GM18873 (cell line): ENCODE data around the gene MARK4.

Experiments
- ATAC-seq: cut with Tn5 transposase; IDR thresholded peaks from one replicate; pipeline ENCODE4 v1.9.1; 2021; ENCODE audit warnings: mild to moderate bottlenecking, moderate library complexity, moderate number of reproducible peaks; ENCODE audit not compliant: unreplicated experiment, low FRiP score

MARK4 gene

GRCh38 chr19:45238556-45238955, 12.5 kb upstream of the MARK4 start:
- no peak for ATAC-seq

GRCh38 chr19:45243144-45243732, 7.8 kb upstream of the MARK4 start:
- no peak for ATAC-seq

- ATAC-seq: no peak
Measured at GRCh38 chr19:45244133-45244794, 6.8 kb upstream of the MARK4 start.

- no peak for ATAC-seq
Measured at GRCh38 chr19:45245334-45245787, 5.7 kb upstream of the MARK4 start, which contains the start of gene EXOC3L2. Gene EXOC3L2, minus strand, starts transcription at chr19:45245407. Its CDS starts 6,362 bp downstream, at chr19:45239045.

GRCh38 chr19:45245826-45246225, 5.2 kb upstream of the MARK4 start:
- ATAC-seq: no peak

GRCh38 chr19:45247136-45247535, 3.9 kb upstream of the MARK4 start:
- ATAC-seq: no peak

GRCh38 chr19:45249261-45250033, 1.6 kb upstream of the MARK4 start:
- no peak for ATAC-seq

- ATAC-seq: no peak
Measured at GRCh38 chr19:45250216-45250831, 747 bp upstream of the MARK4 start.

GRCh38 chr19:45251452-45252354, 632 bp downstream of the MARK4 start:
- ATAC-seq: no peak

- ATAC-seq: no peak
Measured at GRCh38 chr19:45253396-45254027, 2.4 kb downstream of the MARK4 start.

- no peak for ATAC-seq
Measured at GRCh38 chr19:45254044-45254531, 3.0 kb downstream of the MARK4 start.

GRCh38 chr19:45255611-45256157, 4.6 kb downstream of the MARK4 start:
- ATAC-seq: no peak

GRCh38 chr19:45256836-45257235, 5.8 kb downstream of the MARK4 start:
- no peak for ATAC-seq

- ATAC-seq: no peak
Measured at GRCh38 chr19:45258862-45259261, 7.8 kb downstream of the MARK4 start.

GRCh38 chr19:45262570-45262969, 11.5 kb downstream of the MARK4 start:
- ATAC-seq: no peak

GRCh38 chr19:45263013-45263412, 11.9 kb downstream of the MARK4 start:
- ATAC-seq: no peak

GRCh38 chr19:45264781-45265317, 13.8 kb downstream of the MARK4 start:
- no peak for ATAC-seq

GRCh38 chr19:45265375-45265774, 14.3 kb downstream of the MARK4 start:
- ATAC-seq: no peak

GRCh38 chr19:45267296-45267695, 16.2 kb downstream of the MARK4 start:
- no peak for ATAC-seq
